HG03558 (cell line): Measurements from ENCODE around the gene FAXC.

Experiments
- ATAC-seq: cut with Tn5 transposase; IDR thresholded peaks from one replicate; pipeline ENCODE4 v1.9.1; 2021; ENCODE audit warnings: moderate number of reproducible peaks; ENCODE audit not compliant: unreplicated experiment; ENCODE audit errors: extremely low read depth

Gene FAXC

GRCh38 chr6:99349171-99350141, at the start of gene FAXC:
TSS of gene FAXC (minus strand) at chr6:99349674. CDS start at chr6:99349372, 302 bp downstream.
- no peak for ATAC-seq

GRCh38 chr6:99397287-99397686, 47.8 kb upstream of the FAXC start:
- no peak for ATAC-seq

- ATAC-seq = peak; percentile 54
Observed at GRCh38 chr6:99393698-99394531, 44.4 kb upstream of the FAXC start, which contains the start of gene COQ3. TSS of gene COQ3 (minus strand) at chr6:99394195. CDS start at chr6:99394179, 16 bp downstream.

- peak; percentile 6 for ATAC-seq
Observed at GRCh38 chr6:99393366-99393697, 43.9 kb upstream of the FAXC start.

GRCh38 chr6:99390896-99391295, 41.4 kb upstream of the FAXC start:
- ATAC-seq = no peak

GRCh38 chr6:99384507-99384906, 35.0 kb upstream of the FAXC start:
- no peak for ATAC-seq

GRCh38 chr6:99378636-99379035, 29.2 kb upstream of the FAXC start:
- no peak for ATAC-seq

GRCh38 chr6:99369533-99369932, 20.1 kb upstream of the FAXC start:
- ATAC-seq = no peak

- no peak for ATAC-seq
Observed at GRCh38 chr6:99366852-99367251, 17.4 kb upstream of the FAXC start.

GRCh38 chr6:99364026-99364425, 14.6 kb upstream of the FAXC start:
- peak; percentile 94 for ATAC-seq

- no peak for ATAC-seq
Observed at GRCh38 chr6:99362678-99363268, 13.3 kb upstream of the FAXC start.

- no peak for ATAC-seq
Observed at GRCh38 chr6:99359800-99360199, 10.3 kb upstream of the FAXC start.

- ATAC-seq = no peak
Observed at GRCh38 chr6:99356641-99357040, 7.2 kb upstream of the FAXC start.

- no peak for ATAC-seq
Observed at GRCh38 chr6:99354983-99355382, 5.5 kb upstream of the FAXC start.

GRCh38 chr6:99353126-99353525, 3.7 kb upstream of the FAXC start:
- no peak for ATAC-seq

GRCh38 chr6:99350573-99350972, 1.1 kb upstream of the FAXC start:
- no peak for ATAC-seq

- ATAC-seq = no peak
Observed at GRCh38 chr6:99348288-99349170, 945 bp downstream of the FAXC start.

- ATAC-seq = no peak
Observed at GRCh38 chr6:99347804-99348203, 1.7 kb downstream of the FAXC start.

GRCh38 chr6:99346595-99346994, 2.9 kb downstream of the FAXC start:
- no peak for ATAC-seq

GRCh38 chr6:99345164-99345563, 4.3 kb downstream of the FAXC start:
- ATAC-seq = no peak
